ENCODE data around the gene HMGCLL1.

Gene HMGCLL1

DNA sequence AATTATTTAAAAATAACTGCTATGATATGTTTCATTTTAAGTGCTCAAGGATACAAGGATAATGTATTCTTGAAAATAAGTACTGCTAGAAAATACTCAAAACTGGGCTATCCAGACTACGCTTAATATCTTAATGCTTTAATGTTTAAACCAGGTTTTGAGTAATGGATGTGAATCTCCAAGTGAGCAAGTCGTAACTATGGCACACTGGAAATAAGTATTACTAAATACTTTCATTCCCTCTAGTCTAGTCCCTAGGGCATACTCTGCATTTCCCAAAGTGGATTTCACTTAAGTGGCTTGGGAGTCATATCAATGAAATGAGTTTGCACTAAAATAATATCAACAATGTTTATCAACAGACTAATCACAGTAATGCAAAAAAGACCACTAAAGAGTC is 48.1 kb downstream of the HMGCLL1 start:
- no peak for DNase-seq

GRCh38 chr6:55528624-55529023 is 50.4 kb downstream of the HMGCLL1 start:
- DNase-seq: no peak

DNA sequence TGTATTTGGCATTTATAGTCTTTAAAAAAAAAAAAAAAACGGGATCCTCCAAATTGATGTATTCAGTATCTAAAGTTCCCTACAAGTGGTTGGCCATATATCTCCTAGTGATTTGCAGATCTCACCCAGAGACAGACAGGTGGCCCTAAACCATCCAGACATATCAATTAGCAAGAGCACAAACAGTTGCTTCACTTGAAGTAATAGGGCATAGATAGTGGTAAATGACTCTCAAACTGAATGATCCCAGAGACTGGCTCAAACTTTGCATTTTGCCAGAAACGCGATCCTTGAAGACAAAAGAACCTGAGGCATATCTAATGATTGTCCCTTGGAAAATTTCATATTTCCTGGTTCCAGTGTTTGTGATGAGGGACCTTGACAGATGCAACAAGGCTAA is 54.6 kb downstream of the HMGCLL1 start:
- no peak for DNase-seq

- no peak for DNase-seq
These were observed 60.4 kb downstream of the HMGCLL1 start for GRCh38 chr6:55518529-55519060.

DNA sequence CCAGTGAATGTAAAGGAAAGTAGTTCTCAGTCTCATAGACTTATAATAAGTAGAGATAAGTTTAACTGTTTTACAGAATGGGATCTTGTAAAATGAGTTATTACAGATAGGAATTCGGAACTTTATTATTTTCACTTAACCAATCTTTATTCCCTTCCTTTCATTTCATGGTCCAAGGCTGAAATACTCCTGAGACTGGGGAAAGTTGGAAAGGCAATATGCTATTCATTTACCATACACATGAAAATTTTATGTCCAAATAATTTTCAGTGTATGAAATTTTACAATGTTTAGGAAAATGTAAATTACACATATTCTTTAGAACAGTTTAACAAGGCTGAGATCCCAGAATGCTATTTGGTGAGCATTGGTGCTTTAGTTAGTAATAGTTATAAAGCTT is 62.3 kb downstream of the HMGCLL1 start:
- DNase-seq: no peak

DNA sequence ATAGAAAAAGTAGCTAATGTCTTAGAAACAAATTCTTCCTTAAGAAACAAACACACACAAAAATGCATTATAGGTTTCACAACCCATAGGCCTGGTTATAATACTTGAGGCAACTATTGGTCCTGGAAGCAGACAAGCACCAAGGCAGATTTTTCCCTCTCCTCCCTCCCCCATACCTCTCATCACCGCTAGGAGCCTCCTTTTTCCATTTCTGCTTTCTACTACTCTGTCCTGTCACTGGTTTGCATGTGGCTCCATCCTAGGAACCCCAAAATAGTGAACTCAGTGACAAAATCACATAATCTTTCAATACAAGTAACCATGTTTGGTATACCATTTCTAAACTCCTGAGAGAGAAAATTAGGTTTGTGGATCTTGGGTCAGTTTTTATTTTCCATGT is 66.1 kb downstream of the HMGCLL1 start:
- no peak for DNase-seq

DNA sequence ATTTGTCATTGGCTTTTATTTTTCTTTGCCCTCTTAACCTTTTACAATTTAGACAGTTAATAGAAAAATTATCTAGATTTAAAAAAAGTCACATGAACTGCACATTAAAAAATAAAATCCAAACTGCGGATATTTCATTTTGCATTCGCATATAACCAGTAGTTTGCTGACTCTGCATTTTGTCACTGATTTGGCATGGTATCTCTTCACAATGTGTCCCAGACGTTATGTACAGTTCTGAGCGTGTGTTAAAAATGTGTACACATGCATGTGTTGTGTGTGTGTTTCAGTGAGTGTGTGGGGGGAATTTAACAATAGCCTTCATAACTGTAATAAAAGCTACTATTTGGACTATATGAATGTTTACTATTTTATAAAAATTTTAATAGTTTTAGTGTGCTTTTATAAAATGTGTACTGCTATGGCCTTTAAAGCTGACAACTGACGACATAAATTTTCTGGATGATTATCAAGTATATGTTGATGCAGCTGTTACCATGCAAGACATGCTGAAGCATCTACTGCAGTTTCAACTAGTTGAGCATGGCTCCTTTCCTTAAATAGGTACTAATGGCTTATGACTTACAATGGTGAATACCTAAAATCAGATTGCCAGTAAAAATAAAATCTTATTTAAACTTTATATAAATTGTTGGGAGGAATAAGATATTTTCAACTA is 67.7 kb downstream of the HMGCLL1 start:
- DNase-seq: no peak

GRCh38 chr6:55499591-55499990 is 79.4 kb downstream of the HMGCLL1 start:
- no peak for DNase-seq

DNA sequence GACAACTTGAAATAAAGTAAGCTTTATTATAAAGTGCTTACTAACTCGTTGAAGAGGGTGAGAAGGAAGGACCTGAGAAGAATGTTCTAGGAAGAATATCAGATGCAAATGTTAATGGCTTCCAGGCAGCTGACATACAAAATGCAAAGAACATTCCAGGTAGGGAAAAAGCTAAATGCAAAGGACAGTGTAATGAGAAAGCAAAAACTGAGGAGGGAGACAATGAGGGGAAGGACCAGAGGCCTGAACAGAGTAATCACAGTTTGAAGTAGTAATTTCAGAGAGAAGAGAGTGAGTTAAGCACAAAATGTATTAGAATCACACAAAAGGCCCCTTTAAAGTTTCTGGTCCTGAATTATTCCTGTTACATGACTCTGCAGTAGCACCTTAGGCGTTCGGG is 81.3 kb downstream of the HMGCLL1 start:
- no peak for DNase-seq

DNA sequence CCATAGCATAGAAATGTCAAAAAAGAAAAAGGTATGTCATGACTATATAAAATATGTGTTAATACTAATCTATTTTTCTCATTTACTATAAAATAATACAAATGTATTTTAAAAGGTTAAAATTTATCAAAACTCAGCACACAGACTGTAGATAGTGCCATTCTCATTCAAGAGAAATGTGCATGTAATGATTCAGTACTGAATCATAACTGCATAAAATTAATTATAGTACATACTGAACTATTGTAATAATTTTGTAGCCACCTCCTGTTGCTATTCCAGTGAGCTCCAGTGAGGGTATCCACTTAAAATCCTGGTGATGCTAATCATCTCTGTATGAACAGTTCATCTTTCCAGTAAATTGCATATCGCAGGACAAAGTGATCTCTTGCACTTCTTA is 82.8 kb downstream of the HMGCLL1 start:
- no peak for DNase-seq

DNA sequence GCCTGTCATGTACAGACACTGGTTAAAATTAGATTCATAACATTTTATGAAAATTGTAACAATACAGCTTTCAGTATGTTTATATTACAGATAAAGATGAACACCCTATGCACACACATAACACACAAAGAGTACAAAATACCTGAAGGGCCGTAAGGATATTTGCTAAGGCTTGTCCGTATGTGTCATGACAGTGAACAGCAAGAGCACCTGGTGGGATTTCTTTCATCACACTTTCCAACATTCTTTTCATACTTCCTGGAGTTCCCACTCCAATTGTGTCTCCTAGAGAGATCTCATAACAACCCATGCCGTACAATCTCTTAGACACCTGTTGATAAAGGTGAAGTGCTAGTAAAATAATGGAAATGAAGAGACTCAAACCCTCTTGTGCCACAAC is 83.7 kb downstream of the HMGCLL1 start:
- no peak for DNase-seq

DNA sequence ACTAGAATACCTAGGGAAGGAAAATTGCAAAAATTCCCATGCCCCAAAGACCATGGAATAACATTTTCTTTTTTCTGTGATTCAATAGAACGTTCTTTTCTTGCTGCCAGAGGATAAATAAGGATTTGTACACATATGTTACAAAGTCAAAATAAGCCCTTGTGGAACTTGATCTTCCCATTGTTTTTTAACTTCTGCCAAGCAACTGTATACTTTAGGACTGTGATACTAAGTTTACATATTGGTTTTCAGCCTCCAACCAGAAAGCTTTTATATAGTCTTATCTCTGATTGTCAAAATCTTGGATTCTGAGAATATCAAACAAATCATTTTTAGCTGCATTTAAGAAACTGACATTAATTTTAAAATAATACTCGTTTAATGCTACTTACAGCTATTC is 84.6 kb downstream of the HMGCLL1 start:
- DNase-seq: no peak

DNA sequence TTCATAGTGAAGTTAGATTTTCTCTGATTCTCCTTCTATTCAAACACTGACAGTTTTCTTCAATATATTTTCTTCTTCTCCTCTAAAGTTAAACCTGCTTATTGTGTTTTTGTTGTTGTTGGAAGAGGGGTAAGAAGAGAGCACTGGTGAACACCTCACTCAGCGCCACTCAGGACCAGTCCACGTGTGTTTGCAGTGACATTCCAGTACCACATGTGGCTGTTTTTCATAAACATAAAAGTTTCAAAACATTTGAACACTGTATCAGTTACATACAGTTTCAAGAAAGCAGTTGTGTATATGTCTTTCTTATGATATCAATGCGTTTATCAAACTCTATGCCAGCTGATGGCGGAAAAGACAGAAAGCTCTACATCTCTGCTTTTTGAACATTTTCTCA is 86.7 kb downstream of the HMGCLL1 start:
- no peak for DNase-seq

DNA sequence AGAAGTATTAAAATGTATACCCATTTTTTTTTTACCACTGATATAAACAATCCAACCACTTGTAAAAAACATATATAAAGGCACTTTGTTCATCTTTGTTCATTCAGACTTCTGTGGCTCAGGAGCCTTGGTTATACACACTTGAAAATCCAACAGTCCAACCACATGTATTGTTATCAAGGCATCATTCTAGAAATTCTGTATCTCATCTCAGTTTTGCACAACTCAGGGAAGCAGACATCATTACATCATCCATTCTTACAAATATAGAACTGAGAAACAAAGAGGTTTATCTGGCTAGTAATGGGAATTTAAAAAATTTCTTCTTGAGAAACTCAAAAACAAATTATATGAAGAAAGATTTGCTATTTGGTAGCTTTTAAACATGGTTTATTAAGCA is 88.1 kb downstream of the HMGCLL1 start:
- no peak for DNase-seq

DNA sequence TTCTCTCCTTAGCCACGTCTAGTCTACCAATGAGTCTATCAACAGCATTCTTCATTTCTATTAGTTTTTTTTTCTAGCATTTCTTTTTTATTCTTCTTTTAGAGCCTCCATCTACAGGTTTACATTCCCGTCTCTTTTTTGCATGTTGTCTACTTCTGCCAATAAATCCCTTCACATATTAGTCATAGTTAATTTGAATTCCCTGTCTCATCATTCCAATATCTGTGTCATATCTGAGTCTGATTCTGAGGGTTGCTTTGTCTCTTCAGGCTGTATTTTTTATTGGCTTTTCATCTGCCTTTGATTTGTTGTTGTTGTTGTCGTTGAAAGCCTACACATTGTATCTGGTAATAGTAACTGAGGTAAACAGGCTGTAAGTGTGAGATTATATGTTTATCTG is 104.6 kb downstream of the HMGCLL1 start:
- DNase-seq: no peak

GRCh38 chr6:55473722-55474121 is 105.3 kb downstream of the HMGCLL1 start:
- DNase-seq: no peak

- no peak for DNase-seq
These were observed 109.0 kb downstream of the HMGCLL1 start for GRCh38 chr6:55469951-55470366.

GRCh38 chr6:55456016-55456415 is 123.0 kb downstream of the HMGCLL1 start:
- DNase-seq: no peak

- DNase-seq: no peak
These were observed 129.0 kb downstream of the HMGCLL1 start for GRCh38 chr6:55450005-55450404.

GRCh38 chr6:55449225-55449624 is 129.8 kb downstream of the HMGCLL1 start:
- no peak for DNase-seq

- no peak for DNase-seq
These were observed 130.5 kb downstream of the HMGCLL1 start for GRCh38 chr6:55448451-55448850.

DNA sequence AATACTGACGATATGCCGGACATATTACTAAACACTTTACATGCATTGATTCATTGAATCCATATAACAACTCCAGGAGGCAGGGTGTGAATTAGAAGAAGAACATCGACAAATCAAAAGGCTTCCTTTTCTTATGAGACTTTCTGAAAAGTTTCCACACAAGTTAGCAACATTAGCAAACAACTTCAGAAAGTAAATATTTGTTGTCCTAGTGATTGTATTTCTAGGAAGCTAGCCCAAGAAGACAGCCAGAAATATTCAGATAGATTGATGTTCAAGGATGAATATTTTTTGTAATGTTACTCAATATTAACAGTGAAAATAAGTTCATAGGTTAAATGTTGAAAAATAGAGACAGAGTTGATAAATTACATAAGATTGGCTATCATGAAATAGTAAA is 131.1 kb downstream of the HMGCLL1 start:
- DNase-seq: no peak

DNA sequence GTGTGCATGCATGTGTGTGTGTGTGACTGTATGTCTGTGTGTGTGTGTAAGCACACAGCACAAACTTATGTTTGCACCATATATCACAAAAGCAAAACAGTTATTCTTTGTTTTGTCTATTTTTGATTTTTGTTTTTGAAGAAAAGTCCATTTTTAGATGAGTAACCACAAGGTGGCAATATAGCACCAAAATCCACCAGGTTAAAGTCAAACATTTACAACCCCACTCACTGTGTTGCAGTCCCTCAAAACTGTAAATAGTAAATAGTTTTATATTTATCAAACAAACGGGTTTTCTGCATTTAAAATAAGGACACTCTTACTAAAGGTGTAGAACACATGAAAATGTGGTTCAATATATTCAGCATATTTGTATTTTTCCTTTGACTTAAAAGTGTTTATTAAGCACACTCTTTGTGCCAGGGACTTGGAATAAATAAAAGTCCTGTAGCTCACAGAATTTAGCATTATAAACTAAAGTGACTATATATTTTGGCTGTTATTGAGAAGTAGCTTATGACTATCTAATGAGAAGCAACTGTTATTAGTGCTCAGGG is 133.3 kb downstream of the HMGCLL1 start:
- no peak for DNase-seq

- no peak for DNase-seq
These were observed 135.5 kb downstream of the HMGCLL1 start for GRCh38 chr6:55443238-55444134.
